ENCODE measurements around the gene TFB1M. TPM values are rescaled to one million over a fixed set of nuclear protein-coding genes. Genes with fewer than 3 reads are reported as not detected.
"Not testable (repeated sequence)": the region's sequence is repeated elsewhere in the genome, so short reads cannot be mapped to it uniquely, and the experiment has no call there.

The TFB1M gene
- total RNA-seq, 1 donor, result 18.8 TPM

GRCh38 chr6:155222506-155222905 is 91.8 kb downstream of the TFB1M start:
- Histone ChIP-seq H3K27me3 (ENCODE audit: insufficient read depth, low read length) (no peaks in the 10 kb centered on the region), H3K9me3 (ENCODE audit: low read depth, low read length) (no peaks in the 10 kb centered on the region), H4K20me1 (ENCODE audit: insufficient read depth, low read length) (peaks cover 3% of the 10 kb centered on the region), H3K79me2 (ENCODE audit: insufficient read depth, low read length) (no peaks in the 10 kb centered on the region), H3K27ac (ENCODE audit: low read depth, low read length) (no peak overlapping the region), H3K4me1 (ENCODE audit: insufficient read depth, low read length) (peaks cover 27% of the 10 kb centered on the region), H2AFZ (ENCODE audit: low read length) (no peak overlapping the region), H3K36me3 (ENCODE audit: insufficient read depth, low read length) (peaks cover 4% of the 10 kb centered on the region), H3K4me2 (ENCODE audit: insufficient read depth, low read length) (no peak overlapping the region), H3K4me3 (ENCODE audit: insufficient read depth, low read length) (no peak overlapping the region)
- TF ChIP-seq CTCF (IDR thresholded peaks at IDR 0.05; ENCODE audit: extremely low read depth, low read depth, low read length), result no peak
- no peak for DNase-seq (ENCODE audit: insufficient read length, low spot score, missing footprints)

DNA sequence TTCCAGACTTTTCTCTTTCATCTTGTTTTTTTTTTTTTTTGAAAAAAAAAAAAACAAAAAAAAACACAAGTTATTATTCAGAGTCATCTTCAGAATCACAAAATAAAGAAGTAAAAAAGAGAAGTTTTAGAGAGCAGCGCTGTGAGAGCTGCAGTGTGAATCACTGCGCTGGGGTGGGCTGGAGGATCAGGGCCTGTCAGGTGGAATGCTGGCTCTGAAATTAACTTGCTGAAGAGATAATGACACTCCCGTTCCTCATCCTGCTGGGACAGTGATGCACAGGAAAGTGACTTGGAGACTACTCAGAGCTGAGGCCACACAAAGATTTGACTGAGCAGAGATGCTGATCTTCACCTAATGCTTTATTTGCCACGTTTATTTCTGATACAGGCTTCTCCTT is 93.2 kb downstream of the TFB1M start:
- Histone ChIP-seq H3K36me3 (ENCODE audit: insufficient read depth, low read length) (peaks cover 4% of the 10 kb centered on the region), H3K4me1 (ENCODE audit: insufficient read depth, low read length) (peaks cover 27% of the 10 kb centered on the region), H4K20me1 (ENCODE audit: insufficient read depth, low read length) (peaks cover 3% of the 10 kb centered on the region), H3K27ac (ENCODE audit: low read depth, low read length) (no peak overlapping the region), H3K79me2 (ENCODE audit: insufficient read depth, low read length) (no peaks in the 10 kb centered on the region), H3K27me3 (ENCODE audit: insufficient read depth, low read length) (no peaks in the 10 kb centered on the region), H3K4me3 (ENCODE audit: insufficient read depth, low read length) (no peak overlapping the region), H3K9me3 (ENCODE audit: low read depth, low read length) (no peaks in the 10 kb centered on the region), H3K4me2 (ENCODE audit: insufficient read depth, low read length) (no peak overlapping the region), H2AFZ (ENCODE audit: low read length) (no peak overlapping the region)
- TF ChIP-seq CTCF (IDR thresholded peaks at IDR 0.05; ENCODE audit: extremely low read depth, low read depth, low read length), result no peak
- DNase-seq (ENCODE audit: insufficient read length, low spot score, missing footprints), result no peak

- TF ChIP-seq CTCF (IDR thresholded peaks at IDR 0.05; ENCODE audit: extremely low read depth, low read depth, low read length), result no peak
- Histone ChIP-seq H4K20me1 (ENCODE audit: insufficient read depth, low read length) (peaks cover 3% of the 10 kb centered on the region), H3K9me3 (ENCODE audit: low read depth, low read length) (no peaks in the 10 kb centered on the region), H3K4me3 (ENCODE audit: insufficient read depth, low read length) (no peak overlapping the region), H3K4me1 (ENCODE audit: insufficient read depth, low read length) (peaks cover 27% of the 10 kb centered on the region), H3K27me3 (ENCODE audit: insufficient read depth, low read length) (no peaks in the 10 kb centered on the region), H3K79me2 (ENCODE audit: insufficient read depth, low read length) (no peaks in the 10 kb centered on the region), H3K36me3 (ENCODE audit: insufficient read depth, low read length) (peaks cover 4% of the 10 kb centered on the region), H3K4me2 (ENCODE audit: insufficient read depth, low read length) (no peak overlapping the region), H3K27ac (ENCODE audit: low read depth, low read length) (peak overlapping the region; percentile 39), H2AFZ (ENCODE audit: low read length) (no peak overlapping the region)
- DNase-seq (ENCODE audit: insufficient read length, low spot score, missing footprints), result peak; percentile 70
Measured at GRCh38 chr6:155219858-155220301, 94.4 kb downstream of the TFB1M start.

DNA sequence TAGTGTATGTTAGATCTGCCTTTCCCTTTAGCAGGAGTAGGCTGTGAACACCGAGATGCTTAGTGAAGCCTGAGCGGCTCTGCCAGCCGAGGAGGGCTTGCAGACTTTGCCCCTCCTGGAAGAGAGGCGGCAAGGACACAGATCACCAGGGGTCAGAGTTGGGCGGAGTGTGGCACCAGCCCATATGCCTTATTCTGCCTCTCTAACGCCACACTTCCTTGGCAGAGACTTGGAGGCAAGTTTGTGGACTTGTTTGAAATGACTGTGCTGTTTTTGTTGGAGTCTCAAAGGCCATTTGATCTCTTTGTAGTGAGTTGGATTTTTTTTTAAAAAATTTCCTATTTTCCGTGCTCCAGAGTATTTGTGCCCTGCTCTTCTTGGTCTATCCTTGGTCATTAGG is 95.0 kb downstream of the TFB1M start:
- peaks cover 4% of the 10 kb centered on the region for H3K36me3 ChIP-seq (ENCODE audit: insufficient read depth, low read length)
- no peak overlapping the region for H3K4me2 ChIP-seq (ENCODE audit: insufficient read depth, low read length)
- TF ChIP-seq CTCF (IDR thresholded peaks at IDR 0.05; ENCODE audit: extremely low read depth, low read depth, low read length), result no peak
- H3K27ac ChIP-seq (ENCODE audit: low read depth, low read length), result peak overlapping the region; percentile 39
- DNase-seq (ENCODE audit: insufficient read length, low spot score, missing footprints), result peak; percentile 76
- no peak overlapping the region for H3K4me3 ChIP-seq (ENCODE audit: insufficient read depth, low read length)
- H4K20me1 ChIP-seq (ENCODE audit: insufficient read depth, low read length), result peaks cover 3% of the 10 kb centered on the region
- H3K79me2 ChIP-seq (ENCODE audit: insufficient read depth, low read length), result no peaks in the 10 kb centered on the region
- no peak overlapping the region for H2AFZ ChIP-seq (ENCODE audit: low read length)
- H3K9me3 ChIP-seq (ENCODE audit: low read depth, low read length), result no peaks in the 10 kb centered on the region
- H3K4me1 ChIP-seq (ENCODE audit: insufficient read depth, low read length), result peaks cover 21% of the 10 kb centered on the region
- no peaks in the 10 kb centered on the region for H3K27me3 ChIP-seq (ENCODE audit: insufficient read depth, low read length)

DNA sequence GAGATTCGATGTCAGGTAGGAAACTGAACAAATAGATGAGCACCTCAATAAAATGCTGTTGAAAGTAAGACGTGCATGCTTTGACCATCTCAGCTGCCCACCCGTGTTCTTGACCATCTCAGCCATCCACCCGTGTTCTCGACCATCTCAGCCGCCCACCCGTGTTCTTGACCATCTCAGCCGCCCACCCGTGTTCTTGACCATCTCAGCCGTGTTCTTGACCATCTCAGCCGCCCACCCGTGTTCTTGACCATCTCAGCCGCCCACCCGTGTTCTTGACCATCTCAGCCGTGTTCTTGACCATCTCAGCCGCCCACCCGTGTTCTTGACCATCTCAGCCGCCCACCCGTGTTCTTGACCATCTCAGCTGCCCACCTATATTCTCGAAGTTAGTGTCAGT is 95.6 kb downstream of the TFB1M start:
- not testable (repeated sequence) for H3K27ac ChIP-seq (ENCODE audit: low read depth, low read length); H3K27me3 ChIP-seq (ENCODE audit: insufficient read depth, low read length); H2AFZ ChIP-seq (ENCODE audit: low read length); DNase-seq (ENCODE audit: insufficient read length, low spot score, missing footprints); H3K4me2 ChIP-seq (ENCODE audit: insufficient read depth, low read length); H4K20me1 ChIP-seq (ENCODE audit: insufficient read depth, low read length); H3K79me2 ChIP-seq (ENCODE audit: insufficient read depth, low read length); H3K4me3 ChIP-seq (ENCODE audit: insufficient read depth, low read length); H3K36me3 ChIP-seq (ENCODE audit: insufficient read depth, low read length); H3K9me3 ChIP-seq (ENCODE audit: low read depth, low read length)
- H3K4me1 ChIP-seq (ENCODE audit: insufficient read depth, low read length), result peaks cover 15% of the 10 kb centered on the region
